ENCODE data around the gene OPA3.

OPA3 gene

DNA sequence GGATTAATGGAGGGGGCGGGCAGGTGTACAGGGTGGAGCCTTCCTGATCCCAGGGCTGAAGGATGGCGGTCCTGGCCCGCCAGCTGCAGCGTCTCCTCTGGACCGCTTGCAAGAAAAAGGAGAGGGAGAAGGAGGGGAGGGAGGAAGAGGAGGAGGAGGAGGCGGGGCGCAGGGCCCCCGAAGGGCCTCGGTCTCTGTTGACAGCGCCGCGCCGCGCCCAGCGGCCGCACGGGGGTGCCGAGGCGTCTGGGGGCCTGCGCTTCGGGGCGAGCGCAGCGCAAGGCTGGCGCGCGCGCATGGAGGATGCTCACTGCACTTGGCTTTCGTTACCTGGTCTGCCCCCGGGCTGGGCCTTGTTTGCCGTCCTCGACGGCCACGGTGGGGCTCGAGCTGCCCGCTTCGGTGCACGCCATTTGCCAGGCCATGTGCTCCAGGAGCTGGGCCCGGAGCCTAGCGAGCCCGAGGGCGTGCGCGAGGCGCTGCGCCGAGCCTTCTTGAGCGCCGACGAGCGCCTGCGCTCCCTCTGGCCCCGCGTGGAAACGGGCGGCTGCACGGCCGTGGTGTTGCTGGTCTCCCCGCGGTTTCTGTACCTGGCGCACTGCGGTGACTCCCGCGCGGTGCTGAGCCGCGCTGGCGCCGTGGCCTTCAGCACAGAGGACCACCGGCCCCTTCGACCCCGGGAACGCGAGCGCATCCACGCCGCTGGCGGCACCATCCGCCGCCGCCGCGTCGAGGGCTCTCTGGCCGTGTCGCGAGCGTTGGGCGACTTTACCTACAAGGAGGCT lies 86.0 kb downstream of the OPA3 start, which contains the start of gene PPM1N:
Gene PPM1N (plus strand): TSS at position 33 of the 785 bp plus-strand sequence. CDS start 30 bp downstream, at position 63.
- peak; percentile 51 for DNase-seq
- peak within 1 kb of the TSS; percentile 51 for H4K8ac ChIP-seq (ENCODE audit: low read length)
- H3K36me3 ChIP-seq (ENCODE audit: control insufficient read depth in 1 of 2, insufficient read depth in 2 of 2, low read depth in 1 of 2, low read length in 2 of 2), result peaks cover 0 to 7% of the 10 kb centered on the region in 2 experiments
- peak within 1 kb of the TSS in 1 of 2 experiments; percentile 37 for H2BK12ac ChIP-seq (ENCODE audit: low read length in 2 of 2)
- 3% methylated on average over 66 of the region's 89 CpGs for WGBS
- H2AFZ ChIP-seq (ENCODE audit: low read depth, low read length), result no peak within 1 kb of the TSS
- H3K9me3 ChIP-seq (ENCODE audit: control insufficient read depth, low read length), result no peaks in the 10 kb centered on the region
- H3K9ac ChIP-seq (ENCODE audit: low read length), result peak within 1 kb of the TSS; percentile 41
- peaks cover 31 to 39% of the 10 kb centered on the region in 2 experiments for H3K27me3 ChIP-seq (ENCODE audit: control insufficient read depth in 1 of 2, insufficient read depth in 1 of 2, low read length in 2 of 2)
- no peak within 1 kb of the TSS for H2BK120ac ChIP-seq (ENCODE audit: low read depth, low read length)
- H2BK5ac ChIP-seq (ENCODE audit: low read depth, low read length, poor library complexity, severe bottlenecking), result no peak within 1 kb of the TSS
- H3K4me3 ChIP-seq (ENCODE audit: insufficient read depth in 1 of 2, low read depth in 1 of 2, low read length in 2 of 2), result peak within 1 kb of the TSS; percentile 30 to 72
- no peaks in the 10 kb centered on the region for H3K79me1 ChIP-seq (replicated peaks; ENCODE audit: low read length, poor library complexity, severe bottlenecking)
- H4K91ac ChIP-seq (ENCODE audit: low read length), result no peak within 1 kb of the TSS
- peak within 1 kb of the TSS; percentile 54 for H2BK15ac ChIP-seq (ENCODE audit: low read depth, poor library complexity, severe bottlenecking)
- peak within 1 kb of the TSS in 1 of 2 experiments; percentile 48 for H3K23ac ChIP-seq (ENCODE audit: low read length in 2 of 2)
- H3K4me2 ChIP-seq (ENCODE audit: low read length, poor library complexity, severe bottlenecking), result peak within 1 kb of the TSS; percentile 72
- H3K27ac ChIP-seq (ENCODE audit: low read length, poor library complexity, severe bottlenecking), result no peak within 1 kb of the TSS
- H3K14ac ChIP-seq (ENCODE audit: low read length in 2 of 2), result peak within 1 kb of the TSS in 1 of 2 experiments; percentile 36
- H3K4ac ChIP-seq (ENCODE audit: low read depth in 1 of 2, low read length in 2 of 2), result no peak within 1 kb of the TSS
- H2AK5ac ChIP-seq (ENCODE audit: low read length, severe bottlenecking), result no peak within 1 kb of the TSS
- H3K4me1 ChIP-seq (ENCODE audit: control insufficient read depth, insufficient read depth, low read depth, low read length), result peaks cover 22% of the 10 kb centered on the region
- peak within 1 kb of the TSS; percentile 29 for H3K18ac ChIP-seq (ENCODE audit: low read depth in 1 of 2, low read length in 2 of 2)

DNA sequence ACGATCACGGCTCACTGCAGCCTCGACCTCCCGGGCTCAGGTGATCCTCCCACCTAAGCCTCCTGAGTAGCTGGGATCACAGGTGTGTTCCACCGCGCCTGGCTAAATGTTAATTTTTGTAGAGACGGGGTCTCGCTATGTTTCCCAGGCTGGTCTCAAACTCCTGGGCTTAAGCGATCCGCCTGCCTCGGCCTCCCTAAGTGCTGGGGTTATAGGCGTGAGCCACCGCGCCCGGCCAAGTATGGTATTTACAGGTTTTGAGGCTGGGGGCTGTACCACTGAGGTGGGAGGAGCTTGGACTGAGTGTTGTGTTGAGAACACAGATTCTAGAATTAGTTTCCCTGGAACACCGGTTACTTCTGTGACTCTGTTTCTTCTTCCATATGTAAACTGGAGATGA lies 86.8 kb downstream of the OPA3 start:
- peaks cover 31 to 39% of the 10 kb centered on the region in 2 experiments for H3K27me3 ChIP-seq (ENCODE audit: control insufficient read depth in 1 of 2, insufficient read depth in 1 of 2, low read length in 2 of 2)
- H4K8ac ChIP-seq (ENCODE audit: low read length), result no peak overlapping the region
- H3K18ac ChIP-seq (ENCODE audit: low read depth in 1 of 2, low read length in 2 of 2), result no peak overlapping the region
- H2BK120ac ChIP-seq (ENCODE audit: low read depth, low read length), result no peak overlapping the region
- H2AK5ac ChIP-seq (ENCODE audit: low read length, severe bottlenecking), result no peak overlapping the region
- H2BK5ac ChIP-seq (ENCODE audit: low read depth, low read length, poor library complexity, severe bottlenecking), result no peak overlapping the region
- no peak overlapping the region for H2BK12ac ChIP-seq (ENCODE audit: low read length in 2 of 2)
- H3K9me3 ChIP-seq (ENCODE audit: control insufficient read depth, low read length), result no peaks in the 10 kb centered on the region
- H3K27ac ChIP-seq (ENCODE audit: low read length, poor library complexity, severe bottlenecking), result no peak overlapping the region
- H3K4me3 ChIP-seq (ENCODE audit: insufficient read depth in 1 of 2, low read depth in 1 of 2, low read length in 2 of 2), result no peak overlapping the region
- no peak overlapping the region for H3K4ac ChIP-seq (ENCODE audit: low read depth in 1 of 2, low read length in 2 of 2)
- no peak for DNase-seq
- peaks cover 0 to 7% of the 10 kb centered on the region in 2 experiments for H3K36me3 ChIP-seq (ENCODE audit: control insufficient read depth in 1 of 2, insufficient read depth in 2 of 2, low read depth in 1 of 2, low read length in 2 of 2)
- WGBS, result 29% methylated on average over 15 of the region's 16 CpGs
- no peak overlapping the region for H2BK15ac ChIP-seq (ENCODE audit: low read depth, poor library complexity, severe bottlenecking)
- H2AFZ ChIP-seq (ENCODE audit: low read depth, low read length), result no peak overlapping the region
- no peak overlapping the region for H4K91ac ChIP-seq (ENCODE audit: low read length)
- no peak overlapping the region for H3K9ac ChIP-seq (ENCODE audit: low read length)
- no peak overlapping the region for H3K23ac ChIP-seq (ENCODE audit: low read length in 2 of 2)
- H3K4me1 ChIP-seq (ENCODE audit: control insufficient read depth, insufficient read depth, low read depth, low read length), result peaks cover 23% of the 10 kb centered on the region
- no peak overlapping the region for H3K4me2 ChIP-seq (ENCODE audit: low read length, poor library complexity, severe bottlenecking)
- no peaks in the 10 kb centered on the region for H3K79me1 ChIP-seq (replicated peaks; ENCODE audit: low read length, poor library complexity, severe bottlenecking)
- no peak overlapping the region for H3K14ac ChIP-seq (ENCODE audit: low read length in 2 of 2)

DNA sequence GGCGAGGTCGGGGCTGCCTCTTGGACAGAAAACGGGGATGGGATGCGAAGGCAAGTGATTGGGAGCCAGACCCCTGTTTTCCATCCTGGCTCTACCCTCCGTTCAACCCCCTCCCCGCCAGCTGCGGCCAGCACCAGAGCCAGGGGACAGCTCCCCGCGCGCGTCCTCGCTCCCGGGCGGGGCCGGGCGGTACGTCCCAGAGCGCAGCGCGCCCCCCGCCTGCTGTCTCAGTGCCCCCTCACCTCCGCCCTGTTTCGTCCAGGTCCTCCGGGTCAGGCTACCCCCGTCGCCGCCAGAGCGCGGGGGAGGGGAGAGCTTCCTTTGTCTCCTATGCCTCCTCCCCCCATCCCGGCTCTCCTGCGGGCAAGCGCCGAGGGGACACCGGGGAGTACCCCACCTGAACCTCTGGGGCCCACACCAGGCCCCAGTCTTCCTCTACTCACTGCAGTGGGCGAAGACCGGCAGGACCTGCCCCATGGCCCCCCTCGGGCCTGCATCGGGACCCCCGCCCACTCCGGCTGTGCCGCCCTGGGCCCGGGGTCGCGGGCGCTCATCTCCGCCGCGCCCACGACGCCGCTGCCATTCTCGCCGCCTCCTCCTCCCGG lies 88.2 kb downstream of the OPA3 start:
- H3K9ac ChIP-seq (ENCODE audit: low read length), result peak overlapping the region; percentile 65
- under 1% methylated on average over 44 of the region's 54 CpGs for WGBS

DNA sequence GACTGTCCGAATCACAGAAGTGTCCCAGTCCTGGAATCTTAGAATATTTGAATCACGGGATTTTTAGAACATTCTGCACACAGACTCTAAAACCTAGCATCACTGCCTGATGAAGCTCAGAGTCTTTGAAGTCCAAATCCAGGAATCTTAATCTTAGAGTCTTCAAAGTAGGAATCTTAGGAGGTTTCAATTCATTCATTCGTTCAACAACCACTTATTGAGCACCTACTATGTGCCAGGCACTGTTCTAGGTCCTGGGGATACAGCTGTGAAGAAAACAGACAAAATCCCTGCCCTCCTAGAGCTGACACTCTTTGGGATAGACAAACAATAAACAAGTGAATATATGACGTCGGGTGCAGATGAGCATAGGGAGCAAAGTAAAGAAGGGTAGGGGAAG lies 89.4 kb downstream of the OPA3 start:
- Histone ChIP-seq H3K23ac (ENCODE audit: low read length in 2 of 2) (no peak overlapping the region), H2BK12ac (ENCODE audit: low read length in 2 of 2) (no peak overlapping the region), H2BK120ac (ENCODE audit: low read depth, low read length) (no peak overlapping the region), H2BK15ac (ENCODE audit: low read depth, poor library complexity, severe bottlenecking) (no peak overlapping the region), H3K79me1 (replicated peaks; ENCODE audit: low read length, poor library complexity, severe bottlenecking) (no peaks in the 10 kb centered on the region), H3K4me3 (ENCODE audit: insufficient read depth in 1 of 2, low read depth in 1 of 2, low read length in 2 of 2) (no peak overlapping the region), H3K9me3 (ENCODE audit: control insufficient read depth, low read length) (no peaks in the 10 kb centered on the region), H3K27me3 (ENCODE audit: control insufficient read depth in 1 of 2, insufficient read depth in 1 of 2, low read length in 2 of 2) (peaks cover 31 to 35% of the 10 kb centered on the region in 2 experiments), H2AK5ac (ENCODE audit: low read length, severe bottlenecking) (no peak overlapping the region), H3K9ac (ENCODE audit: low read length) (no peak overlapping the region), H2BK5ac (ENCODE audit: low read depth, low read length, poor library complexity, severe bottlenecking) (no peak overlapping the region), H3K36me3 (ENCODE audit: control insufficient read depth in 1 of 2, insufficient read depth in 2 of 2, low read depth in 1 of 2, low read length in 2 of 2) (peaks cover 0 to 7% of the 10 kb centered on the region in 2 experiments), H3K27ac (ENCODE audit: low read length, poor library complexity, severe bottlenecking) (no peak overlapping the region), H3K14ac (ENCODE audit: low read length in 2 of 2) (no peak overlapping the region), H3K4ac (ENCODE audit: low read depth in 1 of 2, low read length in 2 of 2) (no peak overlapping the region), H3K18ac (ENCODE audit: low read depth in 1 of 2, low read length in 2 of 2) (no peak overlapping the region), H3K4me1 (ENCODE audit: control insufficient read depth, insufficient read depth, low read depth, low read length) (peaks cover 26% of the 10 kb centered on the region), H4K91ac (ENCODE audit: low read length) (no peak overlapping the region), H3K4me2 (ENCODE audit: low read length, poor library complexity, severe bottlenecking) (no peak overlapping the region), H2AFZ (ENCODE audit: low read depth, low read length) (no peak overlapping the region), H4K8ac (ENCODE audit: low read length) (no peak overlapping the region)
- 94% methylated on average over 5 of the region's 5 CpGs for WGBS
- DNase-seq, result no peak

More for the DNA sequence above, 88.2 kb downstream of the OPA3 start:
- Histone ChIP-seq H3K36me3 (ENCODE audit: control insufficient read depth in 1 of 2, insufficient read depth in 2 of 2, low read depth in 1 of 2, low read length in 2 of 2) (peaks cover 0 to 7% of the 10 kb centered on the region in 2 experiments), H2AFZ (ENCODE audit: low read depth, low read length) (peak overlapping the region; percentile 69), H3K27me3 (ENCODE audit: control insufficient read depth in 1 of 2, insufficient read depth in 1 of 2, low read length in 2 of 2) (peaks cover 31 to 35% of the 10 kb centered on the region in 2 experiments), H2BK120ac (ENCODE audit: low read depth, low read length) (no peak overlapping the region), H3K4me3 (ENCODE audit: insufficient read depth in 1 of 2, low read depth in 1 of 2, low read length in 2 of 2) (peak overlapping the region; percentile 70 to 81), H2AK5ac (ENCODE audit: low read length, severe bottlenecking) (no peak overlapping the region), H3K79me1 (replicated peaks; ENCODE audit: low read length, poor library complexity, severe bottlenecking) (no peaks in the 10 kb centered on the region), H3K23ac (ENCODE audit: low read length in 2 of 2) (no peak overlapping the region), H3K27ac (ENCODE audit: low read length, poor library complexity, severe bottlenecking) (no peak overlapping the region), H3K18ac (ENCODE audit: low read depth in 1 of 2, low read length in 2 of 2) (no peak overlapping the region), H3K9me3 (ENCODE audit: control insufficient read depth, low read length) (no peaks in the 10 kb centered on the region), H2BK12ac (ENCODE audit: low read length in 2 of 2) (no peak overlapping the region), H2BK15ac (ENCODE audit: low read depth, poor library complexity, severe bottlenecking) (peak overlapping the region; percentile 70), H4K91ac (ENCODE audit: low read length) (no peak overlapping the region), H2BK5ac (ENCODE audit: low read depth, low read length, poor library complexity, severe bottlenecking) (no peak overlapping the region), H3K4ac (ENCODE audit: low read depth in 1 of 2, low read length in 2 of 2) (peak overlapping the region in 1 of 2 experiments; percentile 53), H4K8ac (ENCODE audit: low read length) (no peak overlapping the region), H3K4me1 (ENCODE audit: control insufficient read depth, insufficient read depth, low read depth, low read length) (peaks cover 26% of the 10 kb centered on the region), H3K4me2 (ENCODE audit: low read length, poor library complexity, severe bottlenecking) (peak overlapping the region; percentile 99), H3K14ac (ENCODE audit: low read length in 2 of 2) (no peak overlapping the region)
- DNase-seq, result peak; percentile 43
